Nasal cavity respiratory epithelium epithelial cell of viscerocranial mucosa (primary cell): ENCODE data around the gene RASGRP4. TPM values are rescaled to one million over a fixed set of nuclear protein-coding genes. Genes with fewer than 3 reads are reported as not detected.

Experiments used
- total RNA-seq: library from RNA; depleted of rRNA; stranded (reverse); fragments of >200 nt; gene quantifications from 2 replicates; pipeline ENCODE4 v1.2.3, GENCODE V29; 2014

The RASGRP4 gene
- total RNA-seq, result not detected in 2 replicates

GRCh38 chr19:38425810-38426466, at the start of gene RASGRP4:
Gene RASGRP4, minus strand, starts transcription at chr19:38426219. Its CDS starts 128 bp downstream, at chr19:38426091.

GRCh38 chr19:38433268-38433733, 7.3 kb upstream of the RASGRP4 start, which contains the start of gene RYR1:
Gene RYR1, plus strand, starts transcription at chr19:38433691. Its CDS starts 139 bp downstream, at chr19:38433830.

GRCh38 chr19:38402967-38403674, 22.9 kb downstream of the RASGRP4 start, which contains the start of gene FAM98C:
Gene FAM98C, plus strand, starts transcription at chr19:38403093. Its CDS starts 61 bp downstream, at chr19:38403154.

GRCh38 chr19:38388349-38389100, 37.5 kb downstream of the RASGRP4 start, which contains the start of gene SPRED3:
Gene SPRED3, plus strand, starts transcription at chr19:38388697. Its CDS starts 1,606 bp downstream, at chr19:38390303.

GRCh38 chr19:38387550-38388348, 38.3 kb downstream of the RASGRP4 start, which contains the start of gene GGN:
Gene GGN, minus strand, starts transcription at chr19:38388034. Its CDS starts 773 bp downstream, at chr19:38387261.

GRCh38 chr19:38374332-38375097, 51.5 kb downstream of the RASGRP4 start, which contains the start of gene PSMD8:
Gene PSMD8, plus strand, starts transcription at chr19:38374571. Its CDS starts 31 bp downstream, at chr19:38374602.

Other genes starting within 250 kb of the RASGRP4 start
- gene DPF1, start 202.0 kb downstream of the RASGRP4 start, total RNA-seq, result under 0.01 and 0.28 TPM in 2 replicates
- gene PPP1R14A, start 169.8 kb downstream of the RASGRP4 start, total RNA-seq, result 1.0 and 2.3 TPM in 2 replicates
- gene SPINT2, start 161.6 kb downstream of the RASGRP4 start, total RNA-seq, result 918 and 1,465 TPM in 2 replicates
- 72.1 and 444 TPM in 2 replicates for gene C19orf33, start 122.0 kb downstream of the RASGRP4 start, total RNA-seq
- 35.7 and 45.5 TPM in 2 replicates for gene YIF1B, start 110.3 kb downstream of the RASGRP4 start, total RNA-seq
- 28.5 and 28.7 TPM in 2 replicates for gene KCNK6, start 106.4 kb downstream of the RASGRP4 start, total RNA-seq
- gene CATSPERG, start 90.4 kb downstream of the RASGRP4 start, total RNA-seq, result 2.2 and 4.1 TPM in 2 replicates
- gene PSMD8, start 51.6 kb downstream of the RASGRP4 start, total RNA-seq, result 195 and 250 TPM in 2 replicates
- gene GGN, start 38.2 kb downstream of the RASGRP4 start, total RNA-seq, result under 0.01 and 0.07 TPM in 2 replicates
- gene SPRED3, start 37.5 kb downstream of the RASGRP4 start, total RNA-seq, result 0.34 and 0.71 TPM in 2 replicates
- gene FAM98C, start 23.1 kb downstream of the RASGRP4 start, total RNA-seq, result 8.0 and 14.0 TPM in 2 replicates
- gene RYR1, start 7.5 kb upstream of the RASGRP4 start, total RNA-seq, result 6.8 and 8.0 TPM in 2 replicates
- gene MAP4K1, start 191.7 kb upstream of the RASGRP4 start, total RNA-seq, result 0.14 TPM in 1 of 2 replicates, not detected in the other
- gene EIF3K, start 193.0 kb upstream of the RASGRP4 start, total RNA-seq, result 252 and 283 TPM in 2 replicates
- gene ACTN4, start 221.4 kb upstream of the RASGRP4 start, total RNA-seq, result 136 and 631 TPM in 2 replicates